Neutrophil (primary cell): Measurements from ENCODE around the gene ANGEL1.

Experiments
- H3K27ac ChIP-seq: fragments of 200-600 bp; sonication (generic); 2 replicates; pipeline ENCODE4 v1.5.1; 2016; ENCODE audit warnings: mild to moderate bottlenecking, moderate library complexity
- H3K27me3 ChIP-seq: fragments of 200-600 bp; sonication (generic); 2 replicates; pipeline ENCODE4 v1.6.0; 2016; ENCODE audit warnings: mild to moderate bottlenecking
- H3K36me3 ChIP-seq: fragments of 200-600 bp; sonication (generic); 2 replicates; pipeline ENCODE4 v1.5.1; 2017
- H3K4me1 ChIP-seq, 2 experiments: fragments of 200-600 bp in 1 of 2; sonication (generic) in 1 of 2; 1 replicate in 1 of 2; 2 replicates in 1 of 2; pipeline versions ENCODE4 v1.5.1 to v1.6.1; 2013 to 2016; ENCODE audit warnings: low read depth in 1 of 2, low read length in 1 of 2, mild to moderate bottlenecking in 1 of 2, moderate library complexity in 1 of 2; ENCODE audit not compliant: control insufficient read depth in 1 of 2, insufficient read depth in 1 of 2
- H3K4me3 ChIP-seq, 2 experiments: fragments of 200-600 bp in 1 of 2; sonication (generic) in 1 of 2; 1 replicate in 1 of 2; 2 replicates in 1 of 2; pipeline ENCODE4 v1.5.1; 2013 to 2016; ENCODE audit warnings: low read depth in 1 of 2, low read length in 1 of 2, mild to moderate bottlenecking in 1 of 2, moderate library complexity in 1 of 2
- H3K9me3 ChIP-seq: fragments of 200-600 bp; sonication (generic); 2 replicates; pipeline ENCODE4 v1.5.1; 2016
- CTCF ChIP-seq: fragments of 200-600 bp; sonication (generic); IDR thresholded peaks from 2 replicates; pipeline ENCODE4 v1.5.1; 2016; ENCODE audit warnings: antibody characterized with exemption

ANGEL1 gene

DNA sequence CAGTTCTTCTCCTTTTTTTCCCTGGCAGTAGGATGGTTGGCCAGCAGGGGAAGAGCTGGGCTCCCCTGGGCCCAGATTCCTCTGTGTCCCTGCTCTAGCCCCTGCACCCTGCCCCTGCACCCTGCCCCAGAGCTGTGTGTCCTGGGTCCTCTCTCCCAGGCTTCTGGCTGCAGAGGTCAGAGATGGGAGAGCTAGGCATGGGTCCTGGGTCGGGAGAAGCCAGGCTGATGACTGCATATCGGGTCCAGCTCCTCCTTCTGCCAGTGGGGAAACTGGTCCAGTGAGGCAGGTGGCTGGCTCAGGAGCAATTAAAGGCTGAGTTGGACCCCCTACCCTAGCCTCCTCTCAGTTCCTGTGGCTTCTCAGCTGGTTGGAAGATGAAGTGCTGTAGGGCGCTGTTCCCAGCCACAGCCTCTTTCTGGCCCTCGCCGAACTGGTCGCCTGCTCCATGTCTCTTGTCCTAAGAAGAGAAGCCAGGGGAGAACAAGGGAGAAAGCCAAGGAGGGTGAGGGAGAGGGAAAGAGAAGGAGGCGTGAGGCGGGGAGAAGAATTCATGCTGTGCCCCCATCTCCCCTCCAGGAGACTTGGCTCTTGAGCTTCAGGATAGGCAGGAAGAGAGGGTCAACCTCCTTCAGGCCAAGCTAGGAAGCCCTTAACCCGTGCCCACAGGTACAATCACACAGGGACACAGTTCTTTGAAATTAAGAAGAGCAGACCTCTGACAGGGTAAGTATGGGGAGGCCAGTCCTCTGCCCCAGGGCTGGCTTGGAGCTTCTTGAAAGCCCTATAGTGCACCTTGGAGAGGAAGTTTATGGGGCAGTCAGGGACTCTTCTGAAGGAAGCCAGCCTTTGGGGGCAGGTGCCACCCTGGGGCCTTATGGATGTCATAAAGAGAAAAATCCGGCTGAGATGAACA, 41.9 kb downstream of the ANGEL1 start:
- Histone ChIP-seq H3K4me1 (peaks cover 4 to 6% of the 10 kb centered on the region in 2 experiments), H3K9me3 (no peaks in the 10 kb centered on the region), H3K36me3 (no peaks in the 10 kb centered on the region), H3K27me3 (peaks cover 18% of the 10 kb centered on the region), H3K4me3 (no peak overlapping the region), H3K27ac (no peak overlapping the region)
- no peak for TF ChIP-seq CTCF

DNA sequence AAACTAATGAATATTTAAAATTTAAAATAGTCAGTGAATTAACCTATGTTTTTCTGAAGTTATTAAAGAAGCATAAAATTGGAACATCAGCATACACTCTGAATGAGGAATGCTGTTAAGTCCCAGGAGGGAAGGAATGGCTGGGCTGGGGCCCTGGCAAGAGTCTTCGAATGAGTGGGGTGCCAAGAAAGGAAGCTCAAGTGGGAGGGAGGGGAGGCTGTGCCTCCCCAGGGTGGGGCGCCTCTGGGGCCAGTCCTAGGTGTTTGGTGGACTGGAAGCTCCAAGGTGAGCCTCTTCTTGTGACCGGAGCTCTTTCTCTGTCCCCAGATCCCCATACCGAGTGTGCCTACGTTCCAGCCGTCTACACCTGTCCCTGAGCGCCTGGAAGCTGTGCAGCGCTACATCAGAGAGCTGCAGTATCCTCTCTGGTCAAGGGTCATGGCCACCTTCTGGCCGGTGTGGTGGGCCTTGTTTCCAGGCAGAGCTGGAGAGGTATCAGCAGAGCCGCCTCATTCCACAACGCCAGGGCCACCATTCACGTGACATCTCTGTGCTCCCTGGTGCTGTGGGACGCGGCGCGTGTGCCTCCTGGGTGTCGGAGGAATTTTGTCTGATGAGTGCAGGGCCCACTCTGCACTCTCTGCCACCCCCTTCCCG, 42.9 kb downstream of the ANGEL1 start:
- no peaks in the 10 kb centered on the region for H3K9me3 ChIP-seq
- H3K36me3 ChIP-seq: no peaks in the 10 kb centered on the region
- peaks cover 4 to 6% of the 10 kb centered on the region in 2 experiments for H3K4me1 ChIP-seq
- H3K27ac ChIP-seq: no peak overlapping the region
- no peak for TF ChIP-seq CTCF
- peaks cover 28% of the 10 kb centered on the region for H3K27me3 ChIP-seq
- H3K4me3 ChIP-seq: no peak overlapping the region

GRCh38 chr14:76768671-76769500, 43.8 kb downstream of the ANGEL1 start:
- H3K9me3 ChIP-seq: no peaks in the 10 kb centered on the region
- no peaks in the 10 kb centered on the region for H3K36me3 ChIP-seq
- H3K27me3 ChIP-seq: peaks cover 36% of the 10 kb centered on the region
- H3K27ac ChIP-seq: no peak overlapping the region
- TF ChIP-seq CTCF: no peak
- peaks cover 4 to 6% of the 10 kb centered on the region in 2 experiments for H3K4me1 ChIP-seq
- no peak overlapping the region for H3K4me3 ChIP-seq

- no peak overlapping the region for H3K4me3 ChIP-seq
- H3K9me3 ChIP-seq: no peaks in the 10 kb centered on the region
- no peak overlapping the region for H3K27ac ChIP-seq
- no peaks in the 10 kb centered on the region for H3K36me3 ChIP-seq
- no peak for TF ChIP-seq CTCF
- peaks cover 4 to 6% of the 10 kb centered on the region in 2 experiments for H3K4me1 ChIP-seq
- H3K27me3 ChIP-seq: peaks cover 36% of the 10 kb centered on the region
Measured at GRCh38 chr14:76767681-76768656, 44.7 kb downstream of the ANGEL1 start.
